ENCODE measurements around the gene BCKDK. TPM values are rescaled to one million over a fixed set of nuclear protein-coding genes. Genes with fewer than 3 reads are reported as not detected.

BCKDK gene
- total RNA-seq, 1 donor from 2014 or later, result 9.8 TPM

GRCh38 chr16:31080035-31080629 is 28.1 kb upstream of the BCKDK start:
- no peak for DNase-seq (ENCODE audit: low read depth in 2 of 2)

- DNase-seq (ENCODE audit: low read depth in 2 of 2), result no peak
Observed at GRCh38 chr16:31080756-31081419, 27.3 kb upstream of the BCKDK start.

- no peak for DNase-seq (ENCODE audit: low read depth in 2 of 2)
Observed at GRCh38 chr16:31081428-31082351, 26.5 kb upstream of the BCKDK start.

- no peak for DNase-seq (ENCODE audit: low read depth in 2 of 2)
Observed at GRCh38 chr16:31082368-31083045, 25.7 kb upstream of the BCKDK start.

GRCh38 chr16:31083081-31083480 is 25.1 kb upstream of the BCKDK start:
- no peak for DNase-seq (ENCODE audit: low read depth in 2 of 2)

- DNase-seq (ENCODE audit: low read depth in 2 of 2), result no peak
Observed at GRCh38 chr16:31083556-31083955, 24.6 kb upstream of the BCKDK start.

- no peak for DNase-seq (ENCODE audit: low read depth in 2 of 2)
Observed at GRCh38 chr16:31083981-31084380, 24.2 kb upstream of the BCKDK start.

- DNase-seq (ENCODE audit: low read depth in 2 of 2), result no peak
Observed at GRCh38 chr16:31084584-31085302, 23.4 kb upstream of the BCKDK start.

- DNase-seq (ENCODE audit: low read depth in 2 of 2), result no peak
Observed at GRCh38 chr16:31085411-31085810, 22.8 kb upstream of the BCKDK start.

GRCh38 chr16:31085873-31086628 is 22.1 kb upstream of the BCKDK start:
- no peak for DNase-seq (ENCODE audit: low read depth in 2 of 2)

GRCh38 chr16:31086629-31086906 is 21.6 kb upstream of the BCKDK start:
- DNase-seq (ENCODE audit: low read depth in 2 of 2), result no peak

- no peak for DNase-seq (ENCODE audit: low read depth in 2 of 2)
Observed at GRCh38 chr16:31087481-31087880, 20.7 kb upstream of the BCKDK start.

GRCh38 chr16:31087971-31088370 is 20.2 kb upstream of the BCKDK start:
- no peak for DNase-seq (ENCODE audit: low read depth in 2 of 2)

GRCh38 chr16:31088459-31089183 is 19.6 kb upstream of the BCKDK start, which contains the start of gene PRSS53:
Gene PRSS53, minus strand, starts transcription at chr16:31088943. Its CDS starts 134 bp downstream, at chr16:31088809.
- no peak for DNase-seq (ENCODE audit: low read depth in 2 of 2)

GRCh38 chr16:31089199-31089598 is 19.0 kb upstream of the BCKDK start:
- DNase-seq (ENCODE audit: low read depth in 2 of 2), result no peak

GRCh38 chr16:31090540-31090939 is 17.6 kb upstream of the BCKDK start:
- DNase-seq (ENCODE audit: low read depth in 2 of 2), result no peak

GRCh38 chr16:31092330-31092729 is 15.9 kb upstream of the BCKDK start:
- no peak for DNase-seq (ENCODE audit: low read depth in 2 of 2)

GRCh38 chr16:31093132-31093703 is 15.0 kb upstream of the BCKDK start:
- DNase-seq (ENCODE audit: low read depth in 2 of 2), result peak in 1 of 2 donors; percentile 18

- peak in 1 of 2 donors; percentile 14 for DNase-seq (ENCODE audit: low read depth in 2 of 2)
Observed at GRCh38 chr16:31094088-31094423, 14.1 kb upstream of the BCKDK start.
